ENCODE results near the gene DNHD1. TPM values are rescaled to one million over a fixed set of nuclear protein-coding genes. Genes with fewer than 3 reads are reported as not detected.
"Not testable (repeated sequence)": the region's sequence is repeated elsewhere in the genome, so short reads cannot be mapped to it uniquely, and the experiment has no call there.

Gene DNHD1
- total RNA-seq, 2 experiments from 2014 or later = 20.9 to 21.0 TPM

DNA sequence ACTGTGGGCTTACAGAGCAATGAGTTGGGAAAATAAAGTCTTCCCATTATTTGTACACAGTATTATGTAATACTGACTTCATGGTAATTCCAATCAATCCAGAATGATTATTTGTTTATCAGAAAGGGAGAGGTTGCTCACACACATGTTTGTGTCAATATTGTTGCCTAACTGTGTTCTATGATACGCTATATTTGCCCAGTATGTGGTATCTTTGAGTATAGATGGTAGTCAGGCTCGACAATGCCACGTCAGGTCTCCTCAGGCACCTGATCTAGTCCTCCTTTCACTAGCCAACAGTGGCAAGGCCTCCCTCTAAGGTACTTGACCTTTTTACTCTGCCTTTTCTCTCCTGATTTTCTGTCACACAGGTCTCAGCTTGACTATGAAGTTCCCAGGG lies 5.3 kb downstream of the DNHD1 start:
- H3K4me1 Mint-ChIP-seq = no peaks in the 10 kb centered on the region
- H3K27ac Mint-ChIP-seq = no peak overlapping the region
- no peak for DNase-seq
- no peaks in the 10 kb centered on the region for H3K9me3 Mint-ChIP-seq (ENCODE audit: low read depth)
- H3K4me3 Mint-ChIP-seq = no peak overlapping the region
- H3K27me3 Mint-ChIP-seq = no peaks in the 10 kb centered on the region
- ChIA-PET POLR2A (no interaction called here), CTCF (interaction anchor here (7.5 kb wide), 1 partner anchor 125 kb away, joined by 69 read pairs; no protein-coding TSS in a partner anchor)
- no peak for ATAC-seq
- intact Hi-C loops (cut with DNase I, micrococcal nuclease) = no loop called here
- peaks cover 21% of the 10 kb centered on the region for H3K36me3 Mint-ChIP-seq (ENCODE audit: low read depth)

DNA sequence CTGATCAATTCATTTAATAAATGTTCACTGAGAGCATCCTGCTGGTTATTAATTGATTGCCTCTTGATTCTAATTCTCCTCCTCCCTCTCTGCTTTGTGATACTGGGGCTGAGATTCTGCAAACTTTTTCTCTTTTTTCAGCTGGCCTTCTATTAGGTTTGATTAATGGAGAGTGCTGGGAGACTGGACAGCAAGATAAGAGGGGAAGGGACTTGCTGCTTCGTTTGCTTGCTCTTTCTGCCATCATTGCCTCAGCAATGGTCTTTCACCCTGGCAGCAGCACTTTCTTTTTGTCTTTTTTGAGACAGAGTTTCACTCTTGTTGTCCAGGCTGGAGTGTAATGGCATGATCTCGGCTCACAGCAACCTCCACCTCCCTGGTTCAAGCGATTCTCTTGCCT lies 7.1 kb downstream of the DNHD1 start:
- DNase-seq = no peak
- peaks cover 17% of the 10 kb centered on the region for H3K36me3 Mint-ChIP-seq (ENCODE audit: low read depth)
- no peak overlapping the region for H3K27ac Mint-ChIP-seq
- CTCF ChIA-PET = interaction anchor here (0.6 to 7.5 kb wide), 4 partner anchors 14 to 126 kb away, joined by 4 to 69 read pairs (median 8); no protein-coding TSS in a partner anchor
- H3K9me3 Mint-ChIP-seq (ENCODE audit: low read depth) = no peaks in the 10 kb centered on the region
- POLR2A ChIA-PET = no interaction called here
- intact Hi-C loops (cut with DNase I, micrococcal nuclease) = no loop called here
- no peaks in the 10 kb centered on the region for H3K4me1 Mint-ChIP-seq
- no peak for ATAC-seq
- H3K4me3 Mint-ChIP-seq = no peak overlapping the region
- no peaks in the 10 kb centered on the region for H3K27me3 Mint-ChIP-seq

DNA sequence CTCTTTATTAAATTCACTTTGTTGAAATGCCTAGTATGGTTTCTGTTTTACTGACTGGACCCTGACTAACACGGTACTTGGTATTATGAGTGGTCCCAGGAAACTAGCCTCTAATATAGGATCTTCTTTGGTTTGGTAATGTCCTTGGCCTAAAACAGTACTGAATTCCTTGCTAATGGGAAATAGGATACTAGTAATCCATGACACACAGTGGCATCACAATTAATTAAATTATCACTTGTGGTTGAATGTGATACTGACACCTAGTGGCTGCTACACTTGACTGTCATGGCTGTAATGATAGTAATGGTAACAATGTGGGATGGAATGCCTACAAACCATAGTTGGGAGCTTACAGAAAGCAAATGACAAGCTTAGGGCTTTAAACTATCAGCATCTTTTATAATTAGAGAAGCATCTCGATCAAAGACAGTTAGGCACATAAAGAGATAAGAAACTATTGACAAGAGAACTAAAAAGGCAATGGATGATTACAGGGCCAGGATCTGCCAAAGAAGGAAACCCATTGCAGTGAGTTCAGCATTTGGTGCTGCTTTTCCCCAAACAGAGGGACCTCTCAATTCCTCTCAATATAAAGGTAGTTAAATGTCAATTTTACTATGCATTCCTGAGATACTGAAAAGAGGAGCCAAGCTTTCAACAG lies 8.6 kb downstream of the DNHD1 start:
- H3K4me1 Mint-ChIP-seq = no peaks in the 10 kb centered on the region
- ATAC-seq (peak; percentile 57), DNase-seq (no peak)
- H3K27me3 Mint-ChIP-seq = no peaks in the 10 kb centered on the region
- intact Hi-C loops (cut with DNase I, micrococcal nuclease) = loop anchor here (1.0 kb wide), 1 partner anchor 126 kb away; no protein-coding TSS in a partner anchor
- H3K4me3 Mint-ChIP-seq = no peak overlapping the region
- no peaks in the 10 kb centered on the region for H3K9me3 Mint-ChIP-seq (ENCODE audit: low read depth)
- ChIA-PET CTCF (interaction anchor here (0.6 to 7.5 kb wide), 16 partner anchors 10 to 249 kb away, joined by 3 to 69 read pairs (median 3); no protein-coding TSS in a partner anchor), POLR2A (no interaction called here)
- H3K27ac Mint-ChIP-seq = no peak overlapping the region
- H3K36me3 Mint-ChIP-seq (ENCODE audit: low read depth) = peaks cover 17% of the 10 kb centered on the region

DNA sequence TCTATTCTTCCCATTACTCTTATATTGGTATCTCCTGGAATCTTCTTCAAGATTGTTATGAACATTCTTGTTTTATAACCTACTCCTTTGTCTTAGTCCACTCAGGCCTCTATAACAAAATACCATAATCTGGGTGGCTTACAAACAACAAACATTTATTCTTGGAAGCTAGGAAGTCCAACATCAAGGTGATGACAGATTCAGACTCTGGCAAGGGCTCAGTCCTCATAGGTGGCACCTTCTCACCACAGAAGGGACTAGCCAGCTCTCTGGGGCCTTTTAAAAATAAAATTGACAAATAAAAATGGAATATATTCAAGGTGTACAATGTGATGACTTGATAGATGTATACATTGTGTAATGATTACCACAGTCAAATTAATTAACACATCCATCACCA lies 19.8 kb downstream of the DNHD1 start:
- no peak overlapping the region for H3K4me3 Mint-ChIP-seq
- H3K4me1 Mint-ChIP-seq = no peaks in the 10 kb centered on the region
- H3K27me3 Mint-ChIP-seq = no peaks in the 10 kb centered on the region
- H3K9me3 Mint-ChIP-seq (ENCODE audit: low read depth) = no peaks in the 10 kb centered on the region
- ChIA-PET CTCF (no interaction called here), POLR2A (no interaction called here)
- intact Hi-C loops (cut with DNase I, micrococcal nuclease) = no loop called here
- H3K27ac Mint-ChIP-seq = no peak overlapping the region
- H3K36me3 Mint-ChIP-seq (ENCODE audit: low read depth) = peaks cover 54% of the 10 kb centered on the region
- ATAC-seq (no peak), DNase-seq (no peak)

DNA sequence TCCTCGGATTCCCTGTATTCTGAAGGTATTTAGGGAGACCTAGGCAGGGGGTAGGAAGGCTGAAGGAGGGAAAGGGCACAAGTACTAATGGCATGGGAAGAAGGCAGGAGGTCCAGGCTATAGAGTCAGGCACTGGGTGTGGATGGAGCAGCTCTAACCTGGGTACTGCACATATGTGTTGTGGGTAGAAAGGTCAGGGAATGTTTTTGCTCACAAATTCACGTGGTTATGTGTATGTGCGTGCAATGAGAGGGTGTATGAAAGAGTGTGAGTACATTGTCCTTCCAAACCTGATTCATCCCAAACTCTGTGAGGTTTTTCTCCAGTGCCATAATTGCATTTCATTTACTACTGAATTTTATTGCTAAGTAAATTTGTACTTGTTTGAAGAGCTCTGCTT lies 23.2 kb downstream of the DNHD1 start:
- DNase-seq = no peak
- ATAC-seq = no peak
- Mint-ChIP-seq H3K4me1 (peaks cover 24% of the 10 kb centered on the region), H3K9me3 (ENCODE audit: low read depth) (no peaks in the 10 kb centered on the region), H3K36me3 (ENCODE audit: low read depth) (peaks cover 45% of the 10 kb centered on the region), H3K27ac (no peak overlapping the region), H3K4me3 (no peak overlapping the region), H3K27me3 (no peaks in the 10 kb centered on the region)
- ChIA-PET CTCF (interaction anchor here (1.0 kb wide), 2 partner anchors 26 to 167 kb away, joined by 3 to 4 read pairs; no protein-coding TSS in a partner anchor), POLR2A (no interaction called here)
- intact Hi-C loops (cut with DNase I, micrococcal nuclease) = loop anchor here in 1 of 2 experiments (10.0 kb wide), 1 partner anchor 335 kb away; no protein-coding TSS in a partner anchor

DNA sequence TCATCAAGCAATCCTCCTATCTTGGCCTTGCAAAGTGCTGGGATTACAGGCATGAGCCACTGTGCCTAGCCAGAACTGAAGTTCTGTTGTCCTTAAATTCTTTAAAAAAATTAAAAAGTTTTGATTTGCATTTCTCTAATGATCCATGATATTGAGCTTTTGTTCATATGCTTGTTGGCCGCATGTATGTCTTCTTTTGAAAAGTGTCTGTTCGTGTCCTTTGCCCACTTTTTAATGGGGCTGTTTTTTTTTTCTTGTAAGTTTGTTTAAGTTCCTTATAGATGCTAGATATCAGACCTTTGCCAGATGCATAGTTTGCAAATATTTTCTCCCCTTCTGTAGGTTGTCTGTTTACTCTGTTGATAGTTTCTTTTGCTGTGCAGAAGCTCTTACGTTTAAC lies 24.9 kb downstream of the DNHD1 start:
- H3K4me3 Mint-ChIP-seq; POLR2A ChIA-PET; H3K27ac Mint-ChIP-seq; H3K9me3 Mint-ChIP-seq (ENCODE audit: low read depth); DNase-seq; ATAC-seq; H3K27me3 Mint-ChIP-seq: not testable (repeated sequence)
- peaks cover 37% of the 10 kb centered on the region for H3K4me1 Mint-ChIP-seq
- H3K36me3 Mint-ChIP-seq (ENCODE audit: low read depth) = peaks cover 44% of the 10 kb centered on the region
- intact Hi-C loops (cut with DNase I, micrococcal nuclease) = loop anchor here in 1 of 2 experiments (10.0 kb wide), 1 partner anchor 333 kb away; no protein-coding TSS in a partner anchor
- CTCF ChIA-PET = interaction anchor here (0.9 to 2.9 kb wide), 2 partner anchors 10 to 143 kb away, joined by 4 to 11 read pairs; no protein-coding TSS in a partner anchor

DNA sequence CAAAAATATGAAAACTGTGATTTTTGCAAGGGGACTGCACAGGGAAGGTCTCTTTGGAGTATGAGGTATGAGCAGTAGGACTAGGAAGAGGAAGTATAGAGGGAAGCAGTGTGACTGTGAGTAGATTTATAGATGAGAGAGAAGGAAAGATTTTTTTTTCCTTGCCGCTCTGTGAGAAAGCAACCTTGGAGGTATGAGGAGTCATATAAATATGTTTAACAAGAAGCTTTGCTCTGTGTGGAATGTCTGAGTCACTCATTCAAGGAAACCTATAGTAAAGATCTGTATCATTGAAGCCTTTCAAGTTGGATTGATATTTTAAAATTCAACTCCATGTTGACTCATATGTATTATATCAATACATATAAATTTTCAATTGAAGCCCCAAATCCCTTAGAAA lies 26.2 kb downstream of the DNHD1 start:
- intact Hi-C loops (cut with DNase I, micrococcal nuclease) = loop anchor here in 1 of 2 experiments (10.0 kb wide), 1 partner anchor 332 kb away; no protein-coding TSS in a partner anchor
- H3K36me3 Mint-ChIP-seq (ENCODE audit: low read depth) = peaks cover 53% of the 10 kb centered on the region
- no peak overlapping the region for H3K4me3 Mint-ChIP-seq
- ATAC-seq (peak; percentile 86), DNase-seq (no peak)
- CTCF ChIA-PET = interaction anchor here (1.0 to 2.9 kb wide), 5 partner anchors 12 to 989 kb away, joined by 3 to 11 read pairs (median 3); no protein-coding TSS in a partner anchor
- H3K9me3 Mint-ChIP-seq (ENCODE audit: low read depth) = no peaks in the 10 kb centered on the region
- no peaks in the 10 kb centered on the region for H3K27me3 Mint-ChIP-seq
- H3K4me1 Mint-ChIP-seq = peaks cover 41% of the 10 kb centered on the region
- H3K27ac Mint-ChIP-seq = no peak overlapping the region
- POLR2A ChIA-PET = interaction anchor here (0.6 kb wide), 1 partner anchor 180 kb away, joined by 3 read pairs; no protein-coding TSS in a partner anchor

DNA sequence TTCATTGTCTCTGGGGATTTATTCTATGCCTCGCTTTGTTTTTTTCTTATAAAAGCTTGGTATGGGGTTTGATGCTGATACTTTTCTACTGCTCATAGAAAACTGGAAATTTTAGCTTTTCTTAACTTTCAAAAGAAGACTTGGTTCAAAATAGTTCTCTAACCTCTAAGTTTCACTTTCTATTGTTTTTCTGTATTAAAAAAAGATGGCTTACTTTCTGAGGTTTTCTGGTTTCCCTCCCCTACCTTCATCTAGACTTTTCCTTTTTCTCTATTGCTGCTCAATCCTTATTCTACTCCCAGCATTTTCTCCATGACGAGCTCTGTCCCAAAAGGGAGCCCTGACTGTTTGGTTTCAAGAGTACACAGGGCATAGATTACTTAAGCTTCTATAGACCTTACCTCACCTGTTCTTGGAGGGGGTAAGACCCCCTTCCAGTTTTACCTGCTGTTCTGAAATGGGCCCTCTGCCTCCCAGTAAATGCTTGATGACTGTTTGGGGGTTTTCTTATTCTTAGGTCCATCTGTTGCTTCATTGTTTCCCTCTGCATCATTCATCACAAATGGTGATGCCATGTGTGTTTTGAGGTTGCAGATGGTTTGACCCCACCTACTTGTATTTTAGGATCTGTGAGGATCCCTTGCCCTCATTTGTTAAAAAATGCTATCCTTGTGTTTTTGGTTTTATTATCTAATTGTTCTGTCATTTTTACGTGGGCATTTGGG lies 29.5 kb downstream of the DNHD1 start:
- Mint-ChIP-seq H3K27ac (peak overlapping the region; percentile 83), H3K27me3 (no peaks in the 10 kb centered on the region), H3K36me3 (ENCODE audit: low read depth) (peaks cover 36% of the 10 kb centered on the region), H3K4me3 (peak overlapping the region; percentile 44), H3K4me1 (peaks cover 41% of the 10 kb centered on the region), H3K9me3 (ENCODE audit: low read depth) (no peaks in the 10 kb centered on the region)
- ChIA-PET CTCF (interaction anchor here (0.6 to 1.2 kb wide), 7 partner anchors 11 to 302 kb away, joined by 3 to 5 read pairs (median 3); partner anchors contain the start of gene MRPL17), POLR2A (interaction anchor here (0.8 kb wide), 1 partner anchor 16 kb away, joined by 4 read pairs; no protein-coding TSS in a partner anchor)
- ATAC-seq (peak; percentile 16), DNase-seq (no peak)
- intact Hi-C loops (cut with DNase I, micrococcal nuclease) = loop anchor here in 1 of 2 experiments (2.0 to 10.0 kb wide), 2 partner anchors 40 to 328 kb away; no protein-coding TSS in a partner anchor

DNA sequence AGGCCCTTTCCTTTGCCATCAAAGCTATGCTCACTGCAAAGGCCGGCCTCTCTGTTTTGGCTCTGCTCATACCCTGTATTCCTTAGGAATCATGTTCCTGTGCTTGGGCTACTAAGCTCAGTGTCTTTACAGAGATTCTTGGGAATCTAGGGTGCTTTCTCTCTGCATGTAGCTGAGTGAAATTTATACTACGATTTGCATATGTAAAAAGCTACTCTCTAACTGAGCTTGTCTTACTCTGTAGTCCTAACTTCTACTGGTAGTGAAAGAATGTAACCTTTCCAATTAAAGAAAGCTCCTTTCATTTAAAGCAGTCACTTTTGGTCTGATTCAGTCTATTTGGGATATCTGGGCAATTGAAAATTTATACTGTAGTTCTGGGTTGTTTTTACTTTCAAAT lies 32.2 kb downstream of the DNHD1 start:
- no peak overlapping the region for H3K4me3 Mint-ChIP-seq
- no peak overlapping the region for H3K27ac Mint-ChIP-seq
- H3K36me3 Mint-ChIP-seq (ENCODE audit: low read depth) = peaks cover 41% of the 10 kb centered on the region
- no peaks in the 10 kb centered on the region for H3K9me3 Mint-ChIP-seq (ENCODE audit: low read depth)
- peaks cover 28% of the 10 kb centered on the region for H3K4me1 Mint-ChIP-seq
- DNase-seq (no peak), ATAC-seq (no peak)
- no peaks in the 10 kb centered on the region for H3K27me3 Mint-ChIP-seq
- intact Hi-C loops (cut with DNase I, micrococcal nuclease) = loop anchor here in 1 of 2 experiments (10.0 kb wide), 1 partner anchor 326 kb away; no protein-coding TSS in a partner anchor
- ChIA-PET CTCF (interaction anchor here (0.6 to 5.0 kb wide), 9 partner anchors 22 to 226 kb away, joined by 3 to 37 read pairs (median 4); no protein-coding TSS in a partner anchor), POLR2A (interaction anchor here (0.6 kb wide), 1 partner anchor 44 kb away, joined by 3 read pairs; no protein-coding TSS in a partner anchor)

DNA sequence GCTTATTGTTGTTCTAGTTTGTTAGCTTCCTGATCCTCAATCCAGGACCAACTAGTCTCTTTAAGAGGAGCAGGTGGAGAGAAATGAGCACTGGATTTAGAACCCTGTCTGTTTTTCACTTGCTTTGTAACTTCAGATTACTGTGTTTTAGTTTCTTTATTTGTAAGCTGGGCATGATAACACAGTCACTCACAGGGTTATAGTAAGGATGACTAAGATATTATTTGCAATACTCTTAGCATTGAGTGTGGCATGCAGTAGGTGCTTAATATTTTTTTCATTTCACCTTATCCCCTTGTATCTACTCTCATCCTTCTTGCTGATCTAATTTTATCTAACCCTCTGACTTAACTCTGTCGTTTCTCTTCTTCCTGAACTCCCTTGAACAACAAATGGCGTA lies 33.8 kb downstream of the DNHD1 start:
- peak; percentile 84 for ATAC-seq
- intact Hi-C loops (cut with DNase I, micrococcal nuclease) = loop anchor here (1.0 to 5.0 kb wide), 7 partner anchors 49 to 226 kb away; partner anchors contain the start of genes MRPL17 (in 2 of the 2), ARFIP2 (in 1 of the 2), ILK (in 1 of the 2) and RRP8 (in 1 of the 2)
- H3K27me3 Mint-ChIP-seq = no peaks in the 10 kb centered on the region
- H3K4me3 Mint-ChIP-seq = no peak overlapping the region
- peaks cover 31% of the 10 kb centered on the region for H3K36me3 Mint-ChIP-seq (ENCODE audit: low read depth)
- CTCF ChIA-PET = interaction anchor here (0.8 to 5.0 kb wide), 37 partner anchors 10 to 1162 kb away, joined by 3 to 37 read pairs (median 4); partner anchors contain the start of gene MRPL17
- no peak for DNase-seq
- H3K4me1 Mint-ChIP-seq = peaks cover 16% of the 10 kb centered on the region
- POLR2A ChIA-PET = interaction anchor here (0.7 kb wide), 1 partner anchor 15 kb away, joined by 3 read pairs; no protein-coding TSS in a partner anchor
- no peaks in the 10 kb centered on the region for H3K9me3 Mint-ChIP-seq (ENCODE audit: low read depth)
- H3K27ac Mint-ChIP-seq = peak overlapping the region; percentile 26
